ENCODE data around the gene HOXB2.

- TF ChIP-seq EZH2 (IDR thresholded peaks at IDR 0.05) = no peak
- TF ChIP-seq POLR2AphosphoS5 (IDR thresholded peaks at IDR 0.05; ENCODE audit: borderline replicate concordance, low read depth, low read length) = no peak
- no peak for TF ChIP-seq FOXP2 (optimal IDR thresholded peaks at IDR 0.05; ENCODE audit: control extremely low read depth, extremely low read length, insufficient read depth)
Observed at GRCh38 chr17:48530208-48530886, 14.6 kb downstream of the HOXB2 start.
